ENCODE measurements around the gene TJP2.

The TJP2 gene

GRCh38 chr9:69253057-69253456 is 79.0 kb downstream of the TJP2 start:
- Mint-ChIP-seq H3K4me3 (no peak overlapping the region), H3K27ac (no peak overlapping the region), H3K9me3 (no peaks in the 10 kb centered on the region), H3K36me3 (ENCODE audit: low read depth) (no peaks in the 10 kb centered on the region), H3K4me1 (ENCODE audit: low read depth) (no peaks in the 10 kb centered on the region), H3K27me3 (no peaks in the 10 kb centered on the region)

DNA sequence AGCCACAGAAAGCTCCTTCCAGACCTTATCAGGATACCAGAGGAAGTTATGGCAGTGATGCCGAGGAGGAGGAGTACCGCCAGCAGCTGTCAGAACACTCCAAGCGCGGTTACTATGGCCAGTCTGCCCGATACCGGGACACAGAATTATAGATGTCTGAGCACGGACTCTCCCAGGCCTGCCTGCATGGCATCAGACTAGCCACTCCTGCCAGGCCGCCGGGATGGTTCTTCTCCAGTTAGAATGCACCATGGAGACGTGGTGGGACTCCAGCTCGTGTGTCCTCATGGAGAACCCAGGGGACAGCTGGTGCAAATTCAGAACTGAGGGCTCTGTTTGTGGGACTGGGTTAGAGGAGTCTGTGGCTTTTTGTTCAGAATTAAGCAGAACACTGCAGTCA is 80.1 kb downstream of the TJP2 start:
- no peaks in the 10 kb centered on the region for H3K27me3 Mint-ChIP-seq
- H3K4me1 Mint-ChIP-seq (ENCODE audit: low read depth), result no peaks in the 10 kb centered on the region
- no peak overlapping the region for H3K27ac Mint-ChIP-seq
- H3K9me3 Mint-ChIP-seq, result no peaks in the 10 kb centered on the region
- no peak overlapping the region for H3K4me3 Mint-ChIP-seq
- no peaks in the 10 kb centered on the region for H3K36me3 Mint-ChIP-seq (ENCODE audit: low read depth)

- Mint-ChIP-seq H3K27ac (no peak overlapping the region), H3K4me1 (ENCODE audit: low read depth) (no peaks in the 10 kb centered on the region), H3K9me3 (no peaks in the 10 kb centered on the region), H3K36me3 (ENCODE audit: low read depth) (no peaks in the 10 kb centered on the region), H3K4me3 (no peak overlapping the region), H3K27me3 (no peaks in the 10 kb centered on the region)
Measured at GRCh38 chr9:69255591-69255990, 81.5 kb downstream of the TJP2 start.

DNA sequence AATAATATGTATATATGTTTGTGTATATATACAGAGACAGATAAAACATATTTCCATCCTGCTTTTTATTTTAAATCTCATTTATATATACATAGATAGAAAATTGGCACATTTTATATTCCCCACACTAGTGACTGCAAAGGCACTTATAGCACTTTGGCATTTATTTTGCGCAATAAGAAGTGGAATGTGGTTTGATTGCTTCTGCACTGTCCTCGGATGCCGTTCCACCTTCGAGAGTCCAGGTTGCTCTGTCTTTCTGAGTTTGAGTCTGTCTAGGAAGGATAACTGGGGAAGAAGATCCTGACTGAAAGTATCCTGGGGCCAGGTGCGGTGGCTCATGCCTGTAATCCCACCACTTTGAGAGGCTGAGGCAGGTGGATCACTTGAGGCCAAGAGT is 84.5 kb downstream of the TJP2 start:
- Mint-ChIP-seq H3K27me3 (peaks cover 6% of the 10 kb centered on the region), H3K4me1 (ENCODE audit: low read depth) (no peaks in the 10 kb centered on the region), H3K36me3 (ENCODE audit: low read depth) (no peaks in the 10 kb centered on the region), H3K27ac (no peak overlapping the region), H3K9me3 (no peaks in the 10 kb centered on the region), H3K4me3 (no peak overlapping the region)

DNA sequence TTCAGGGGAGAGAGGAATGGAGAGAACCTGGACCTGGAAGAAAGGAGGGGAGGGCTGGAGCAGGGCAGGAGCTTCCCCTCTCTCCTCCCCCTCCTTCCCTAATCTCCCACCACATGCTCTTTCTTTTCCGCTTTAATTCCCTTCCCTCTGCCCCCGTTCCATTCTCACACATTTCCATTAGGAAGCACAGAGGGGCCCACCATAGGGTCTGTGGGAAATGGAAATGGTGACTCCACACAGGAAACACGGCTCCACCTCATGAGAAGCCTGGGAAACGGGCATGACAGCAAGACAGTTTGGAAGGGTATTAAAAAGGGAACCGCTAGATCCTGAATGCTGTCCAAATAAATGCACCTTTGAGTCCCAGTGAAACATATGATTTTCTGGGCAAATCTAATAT is 86.1 kb downstream of the TJP2 start:
- Mint-ChIP-seq H3K27ac (no peak overlapping the region), H3K4me1 (ENCODE audit: low read depth) (no peaks in the 10 kb centered on the region), H3K4me3 (no peak overlapping the region), H3K36me3 (ENCODE audit: low read depth) (no peaks in the 10 kb centered on the region), H3K9me3 (no peaks in the 10 kb centered on the region), H3K27me3 (peaks cover 15% of the 10 kb centered on the region)

DNA sequence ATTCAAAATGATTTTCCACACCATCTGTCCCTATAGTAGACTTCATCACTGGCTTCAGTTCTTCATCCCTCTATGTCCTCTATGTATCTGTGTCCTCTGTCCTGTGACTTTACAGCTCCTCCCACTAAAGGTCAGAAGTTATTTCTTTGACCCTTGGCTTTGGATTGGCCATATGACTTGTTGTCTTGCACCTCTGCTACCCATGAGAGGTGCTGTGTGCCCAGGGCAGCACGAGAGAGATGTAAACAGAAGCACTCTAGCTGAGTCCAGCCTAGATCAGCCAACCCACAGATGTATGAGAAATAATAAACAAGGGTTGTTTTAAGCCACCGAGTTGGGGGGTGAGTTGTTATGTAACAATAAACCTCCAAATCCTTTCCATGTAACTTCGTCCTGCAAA is 87.6 kb downstream of the TJP2 start:
- Mint-ChIP-seq H3K4me1 (ENCODE audit: low read depth) (no peaks in the 10 kb centered on the region), H3K36me3 (ENCODE audit: low read depth) (no peaks in the 10 kb centered on the region), H3K9me3 (no peaks in the 10 kb centered on the region), H3K27me3 (peaks cover 20% of the 10 kb centered on the region), H3K27ac (no peak overlapping the region), H3K4me3 (no peak overlapping the region)

DNA sequence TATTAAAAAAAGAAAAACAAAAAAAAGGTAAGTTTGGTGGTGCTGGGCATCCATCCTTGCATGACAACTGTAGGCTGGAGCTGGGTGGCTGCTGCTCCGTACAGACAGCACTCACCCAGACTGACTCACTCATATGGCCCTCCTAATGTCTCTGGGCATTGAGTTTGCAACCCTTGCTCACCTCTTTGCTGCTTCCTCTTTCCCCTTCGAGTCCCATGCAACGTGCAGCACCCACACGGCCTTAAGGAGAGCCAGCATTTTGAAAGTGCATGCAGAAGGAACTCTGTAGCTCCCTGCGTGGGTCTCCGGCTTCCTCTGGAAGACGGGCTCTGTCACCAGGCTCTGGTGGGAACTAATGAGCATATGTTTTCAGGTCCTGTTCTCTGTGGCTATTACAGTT is 90.4 kb downstream of the TJP2 start:
- H3K4me3 Mint-ChIP-seq, result no peak overlapping the region
- no peaks in the 10 kb centered on the region for H3K4me1 Mint-ChIP-seq (ENCODE audit: low read depth)
- no peak overlapping the region for H3K27ac Mint-ChIP-seq
- H3K9me3 Mint-ChIP-seq, result peaks cover 3% of the 10 kb centered on the region
- peaks cover 20% of the 10 kb centered on the region for H3K27me3 Mint-ChIP-seq
- H3K36me3 Mint-ChIP-seq (ENCODE audit: low read depth), result no peaks in the 10 kb centered on the region

GRCh38 chr9:69265891-69266290 is 91.8 kb downstream of the TJP2 start:
- no peaks in the 10 kb centered on the region for H3K4me1 Mint-ChIP-seq (ENCODE audit: low read depth)
- peaks cover 3% of the 10 kb centered on the region for H3K9me3 Mint-ChIP-seq
- peaks cover 20% of the 10 kb centered on the region for H3K27me3 Mint-ChIP-seq
- no peak overlapping the region for H3K27ac Mint-ChIP-seq
- no peaks in the 10 kb centered on the region for H3K36me3 Mint-ChIP-seq (ENCODE audit: low read depth)
- no peak overlapping the region for H3K4me3 Mint-ChIP-seq

- no peak overlapping the region for H3K27ac Mint-ChIP-seq
- no peaks in the 10 kb centered on the region for H3K4me1 Mint-ChIP-seq (ENCODE audit: low read depth)
- H3K27me3 Mint-ChIP-seq, result peaks cover 9% of the 10 kb centered on the region
- no peak overlapping the region for H3K4me3 Mint-ChIP-seq
- H3K9me3 Mint-ChIP-seq, result peaks cover 3% of the 10 kb centered on the region
- H3K36me3 Mint-ChIP-seq (ENCODE audit: low read depth), result no peaks in the 10 kb centered on the region
Measured at GRCh38 chr9:69272212-69272611, 98.1 kb downstream of the TJP2 start.

- Mint-ChIP-seq H3K4me1 (ENCODE audit: low read depth) (no peaks in the 10 kb centered on the region), H3K27ac (no peak overlapping the region), H3K4me3 (no peak overlapping the region), H3K36me3 (ENCODE audit: low read depth) (no peaks in the 10 kb centered on the region), H3K9me3 (peaks cover 7% of the 10 kb centered on the region), H3K27me3 (peaks cover 13% of the 10 kb centered on the region)
Measured at GRCh38 chr9:69273161-69273560, 99.1 kb downstream of the TJP2 start.

DNA sequence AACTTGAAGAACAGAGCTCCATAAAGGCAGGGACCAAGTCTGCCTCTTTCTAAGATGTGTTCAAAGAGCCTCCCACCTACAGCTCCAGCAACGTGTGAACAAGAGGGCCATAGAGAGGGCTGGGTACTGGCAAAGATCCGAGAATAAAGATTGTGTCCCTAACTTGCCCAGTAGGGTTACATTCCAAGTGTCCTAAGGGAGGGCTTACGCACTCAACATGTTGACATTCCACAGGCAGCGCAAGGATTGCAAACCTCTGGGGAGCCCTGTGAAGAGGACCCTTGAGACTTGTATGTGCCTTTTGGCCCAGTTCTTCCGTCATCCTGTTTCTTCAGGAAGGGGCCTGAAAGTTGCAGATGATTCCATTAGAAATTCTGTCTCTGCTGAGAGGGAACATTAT is 102.7 kb downstream of the TJP2 start:
- Mint-ChIP-seq H3K27ac (no peak overlapping the region), H3K4me1 (ENCODE audit: low read depth) (peaks cover 4% of the 10 kb centered on the region), H3K4me3 (no peak overlapping the region), H3K27me3 (peaks cover 13% of the 10 kb centered on the region), H3K9me3 (peaks cover 15% of the 10 kb centered on the region), H3K36me3 (ENCODE audit: low read depth) (no peaks in the 10 kb centered on the region)

DNA sequence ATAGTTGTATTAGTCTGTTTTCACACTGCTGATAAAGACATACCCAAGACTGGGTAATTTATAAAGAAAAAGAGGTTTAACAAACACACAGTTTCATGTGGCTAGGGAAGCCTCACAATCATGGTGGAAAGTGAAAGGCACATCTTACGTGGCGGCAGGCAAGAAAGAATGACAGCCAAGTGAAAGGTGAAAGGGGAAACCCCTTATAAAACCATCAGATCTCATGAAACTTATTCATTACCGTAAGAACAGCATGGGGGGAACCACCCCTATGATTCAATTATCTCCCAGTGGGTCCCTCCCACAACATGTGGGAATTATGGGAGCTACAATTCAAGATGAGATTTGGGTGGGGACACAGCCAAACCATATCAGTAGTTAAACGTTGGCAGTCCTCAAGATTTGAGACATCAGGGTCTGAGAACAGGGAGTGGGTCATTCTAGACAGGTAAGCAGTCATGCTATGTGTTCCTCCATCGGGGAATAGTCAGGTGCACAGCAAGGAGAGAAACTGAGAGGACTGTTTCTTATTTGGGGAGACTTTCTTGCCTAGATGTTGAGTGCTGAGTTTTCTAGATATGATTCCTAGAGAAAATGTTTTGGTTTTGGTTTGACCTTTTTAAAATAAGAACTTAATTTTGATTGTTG is 105.1 kb downstream of the TJP2 start:
- Mint-ChIP-seq H3K27me3 (peaks cover 27% of the 10 kb centered on the region), H3K4me3 (no peak overlapping the region), H3K9me3 (peaks cover 15% of the 10 kb centered on the region), H3K4me1 (ENCODE audit: low read depth) (peaks cover 4% of the 10 kb centered on the region), H3K36me3 (ENCODE audit: low read depth) (no peaks in the 10 kb centered on the region), H3K27ac (no peak overlapping the region)

GRCh38 chr9:69279733-69280132 is 105.7 kb downstream of the TJP2 start:
- Mint-ChIP-seq H3K36me3 (ENCODE audit: low read depth) (no peaks in the 10 kb centered on the region), H3K27ac (no peak overlapping the region), H3K9me3 (peaks cover 15% of the 10 kb centered on the region), H3K4me3 (no peak overlapping the region), H3K4me1 (ENCODE audit: low read depth) (peaks cover 4% of the 10 kb centered on the region), H3K27me3 (peaks cover 27% of the 10 kb centered on the region)

- H3K27me3 Mint-ChIP-seq, result peaks cover 46% of the 10 kb centered on the region
Measured at GRCh38 chr9:69283003-69283402, 108.9 kb downstream of the TJP2 start.

DNA sequence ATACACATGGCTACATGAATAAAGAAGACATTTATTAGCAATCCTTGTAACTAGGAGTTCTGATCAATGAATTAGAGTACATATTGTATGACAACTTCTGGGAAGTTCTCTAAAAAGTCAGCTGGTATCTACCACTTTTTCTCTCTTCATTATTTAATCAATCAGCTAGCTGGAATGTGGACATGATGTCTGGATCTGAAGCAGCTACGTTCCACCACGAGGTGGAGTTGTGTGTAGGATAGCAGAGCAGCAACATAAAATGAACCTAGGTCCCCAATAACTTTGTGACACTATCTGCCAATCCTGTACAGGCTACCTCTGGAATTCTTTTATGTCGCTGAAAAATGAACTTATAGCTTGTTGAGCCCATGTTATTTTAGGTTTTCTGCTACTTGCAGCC is 118.0 kb downstream of the TJP2 start:
- Mint-ChIP-seq H3K27ac (no peak overlapping the region), H3K4me1 (ENCODE audit: low read depth) (no peaks in the 10 kb centered on the region), H3K27me3 (peaks cover 18% of the 10 kb centered on the region), H3K9me3 (no peaks in the 10 kb centered on the region), H3K36me3 (ENCODE audit: low read depth) (no peaks in the 10 kb centered on the region), H3K4me3 (no peak overlapping the region)

More at GRCh38 chr9:69283003-69283402, 108.9 kb downstream of the TJP2 start:
- peaks cover 12% of the 10 kb centered on the region for H3K9me3 Mint-ChIP-seq
- H3K4me3 Mint-ChIP-seq, result no peak overlapping the region
- H3K27ac Mint-ChIP-seq, result no peak overlapping the region
- H3K36me3 Mint-ChIP-seq (ENCODE audit: low read depth), result no peaks in the 10 kb centered on the region
- H3K4me1 Mint-ChIP-seq (ENCODE audit: low read depth), result peaks cover 4% of the 10 kb centered on the region

DNA sequence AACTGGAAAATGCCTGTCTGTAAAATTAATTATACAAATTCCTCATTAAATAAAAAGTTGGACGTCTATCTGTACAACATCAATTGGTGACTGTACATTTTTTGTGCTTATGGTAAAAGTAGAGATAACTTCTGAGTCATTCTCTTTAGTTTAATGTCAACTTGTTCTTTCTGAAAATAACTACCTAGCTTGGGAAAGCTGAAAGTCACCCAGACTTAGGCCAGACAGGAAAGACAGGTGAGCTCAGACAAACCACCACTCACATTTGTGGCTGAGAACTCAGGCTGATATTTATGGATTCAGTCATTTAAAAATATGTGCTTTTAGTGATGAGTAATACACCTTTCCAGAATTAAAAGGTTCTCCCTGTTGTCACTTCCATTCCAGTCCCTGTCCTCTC is 119.1 kb downstream of the TJP2 start:
- Mint-ChIP-seq H3K27me3 (peaks cover 9% of the 10 kb centered on the region), H3K36me3 (ENCODE audit: low read depth) (no peaks in the 10 kb centered on the region), H3K9me3 (no peaks in the 10 kb centered on the region), H3K4me1 (ENCODE audit: low read depth) (no peaks in the 10 kb centered on the region), H3K4me3 (no peak overlapping the region), H3K27ac (no peak overlapping the region)

Data from stimulated activated naive CD8-positive, alpha-beta T cell treated with anti-CD3 and anti-CD28 coated beads, Interleukin-15, Interleukin-2, amounts not matched to agents 100 ng/mL and 50 ng/mL, for 24 hours (primary cell).